ENCODE data around the gene MICAL3.

MICAL3 gene

GRCh38 chr22:17927062-17927461 is 97.3 kb downstream of the MICAL3 start:
- no peak for TF ChIP-seq CTCF (IDR thresholded peaks at IDR 0.05; ENCODE audit: extremely low read depth, insufficient read depth, missing control alignments)
- in situ Hi-C loops (cut with MboI; ENCODE audit: low pct_unique_long_range_greater_than_20kb, low sequenced_read_pairs, unreplicated experiment) = no loop called here

DNA sequence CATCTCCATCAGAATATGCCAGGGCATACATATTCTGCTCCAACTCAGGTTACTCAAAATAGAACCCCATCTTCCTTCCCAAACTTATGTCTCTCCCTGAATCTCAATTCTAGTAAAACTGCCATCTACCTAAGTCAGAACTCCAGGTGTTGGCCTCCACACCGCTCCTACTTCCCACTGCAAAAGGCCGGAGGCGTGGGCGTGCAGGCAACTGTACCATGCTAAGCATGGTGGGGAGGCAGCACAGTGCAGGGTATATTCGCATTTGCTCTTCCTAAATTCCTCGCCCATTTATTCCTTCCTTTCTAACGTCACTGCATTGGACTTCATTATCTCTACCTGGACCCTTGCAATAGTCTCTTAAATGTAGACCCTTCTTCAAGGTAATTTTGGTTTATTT is 97.8 kb downstream of the MICAL3 start:
- in situ Hi-C loops (cut with MboI; ENCODE audit: low pct_unique_long_range_greater_than_20kb, low sequenced_read_pairs, unreplicated experiment) = no loop called here
- no peak for TF ChIP-seq CTCF (IDR thresholded peaks at IDR 0.05; ENCODE audit: extremely low read depth, insufficient read depth, missing control alignments)
- no peak for DNase-seq (ENCODE audit: low spot score)

More at GRCh38 chr22:17927062-17927461, 97.3 kb downstream of the MICAL3 start:
- no peak for DNase-seq (ENCODE audit: low spot score)

DNA sequence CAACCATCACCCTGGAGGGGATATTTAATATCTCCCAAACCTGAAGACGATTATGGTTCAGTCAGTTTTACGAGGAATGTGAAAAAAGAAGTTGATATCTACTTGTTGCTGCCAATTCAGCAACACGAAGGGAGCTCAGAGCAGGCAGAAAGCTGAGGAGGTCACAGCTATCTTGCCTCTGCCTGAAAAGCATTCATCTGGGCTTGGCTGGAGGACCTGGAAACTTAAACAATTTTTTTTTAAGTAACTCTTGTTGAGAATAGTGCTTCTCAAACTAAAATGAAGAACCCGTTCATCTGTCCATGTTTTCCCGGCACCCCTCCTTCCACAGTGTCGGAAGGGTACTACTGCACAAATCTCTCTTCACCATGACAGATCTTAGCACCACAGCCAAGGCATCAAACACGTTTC is 98.9 kb downstream of the MICAL3 start:
- in situ Hi-C loops (cut with MboI; ENCODE audit: low pct_unique_long_range_greater_than_20kb, low sequenced_read_pairs, unreplicated experiment) = no loop called here
- no peak for DNase-seq (ENCODE audit: low spot score)
- no peak for TF ChIP-seq CTCF (IDR thresholded peaks at IDR 0.05; ENCODE audit: extremely low read depth, insufficient read depth, missing control alignments)

- no peak for TF ChIP-seq CTCF (IDR thresholded peaks at IDR 0.05; ENCODE audit: extremely low read depth, insufficient read depth, missing control alignments)
- in situ Hi-C loops (cut with MboI; ENCODE audit: low pct_unique_long_range_greater_than_20kb, low sequenced_read_pairs, unreplicated experiment) = no loop called here
- no peak for DNase-seq (ENCODE audit: low spot score)
Observed at GRCh38 chr22:17924735-17925364, 99.5 kb downstream of the MICAL3 start.

DNA sequence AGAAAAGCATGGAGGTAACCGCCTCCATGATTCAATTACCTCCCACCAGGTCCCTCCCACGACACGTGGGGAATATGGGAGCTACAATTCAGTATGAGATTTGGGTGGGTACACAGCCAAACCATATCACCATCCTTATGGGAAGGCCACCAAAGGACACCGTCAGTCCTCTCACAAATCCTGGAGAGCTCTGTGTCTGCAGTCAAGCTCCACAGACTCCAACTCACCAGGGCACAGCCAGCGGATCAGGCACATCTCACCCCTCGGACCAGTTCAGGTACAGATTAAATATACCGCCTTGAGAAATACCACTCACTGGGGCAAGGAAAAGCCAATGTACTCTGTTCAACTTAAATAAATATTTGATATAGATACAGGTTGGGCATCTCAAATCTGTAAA is 100.3 kb downstream of the MICAL3 start:
- in situ Hi-C loops (cut with MboI; ENCODE audit: low pct_unique_long_range_greater_than_20kb, low sequenced_read_pairs, unreplicated experiment) = no loop called here
- DNase-seq (ENCODE audit: low spot score) = no peak
- TF ChIP-seq CTCF (IDR thresholded peaks at IDR 0.05; ENCODE audit: extremely low read depth, insufficient read depth, missing control alignments) = no peak

DNA sequence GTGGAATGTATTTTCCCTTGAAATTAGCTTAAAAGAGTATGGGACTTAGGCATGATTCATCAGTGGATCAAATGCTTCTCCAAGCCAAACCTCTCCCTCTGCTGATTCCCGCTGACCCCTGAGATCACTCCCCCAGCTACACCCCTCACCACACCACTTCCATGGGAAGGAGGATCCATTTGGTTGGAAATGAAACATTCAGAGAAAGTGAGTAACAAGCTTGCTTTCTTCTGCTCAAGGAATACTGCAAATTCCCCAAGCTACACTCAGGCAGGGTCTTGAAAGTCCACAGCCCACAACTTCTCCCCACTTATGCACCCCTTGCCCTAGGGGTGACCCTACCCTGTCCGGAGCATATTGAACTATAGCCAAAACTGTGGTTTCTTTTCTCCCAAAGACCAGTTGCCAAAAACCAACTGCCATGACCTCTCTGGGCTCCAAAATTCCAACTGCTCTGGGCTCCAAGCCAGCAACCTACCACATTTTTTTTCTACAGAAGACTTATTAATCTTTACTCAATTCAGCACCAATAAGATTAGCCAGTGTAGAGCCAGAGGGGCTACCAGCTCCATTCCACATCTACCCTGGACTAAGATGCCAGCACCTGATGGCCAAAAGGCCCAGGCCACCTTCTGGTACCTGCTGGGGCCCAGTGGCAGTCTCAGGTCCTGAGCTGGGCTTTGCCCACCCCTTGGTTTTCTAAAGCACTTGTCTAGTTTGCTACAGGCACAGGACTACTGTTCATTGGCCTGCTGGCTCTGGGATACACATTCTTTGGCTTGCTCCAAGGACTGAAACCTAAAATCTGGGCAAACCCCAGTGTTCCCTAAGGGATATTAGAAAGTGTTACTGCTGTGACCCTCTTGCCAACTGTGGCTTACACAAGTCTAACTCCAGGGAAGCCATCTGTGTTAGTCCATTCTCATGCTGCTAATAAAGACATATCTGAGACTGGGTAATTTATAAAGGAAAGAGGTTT is 101.1 kb downstream of the MICAL3 start:
- TF ChIP-seq CTCF (IDR thresholded peaks at IDR 0.05; ENCODE audit: extremely low read depth, insufficient read depth, missing control alignments) = no peak
- in situ Hi-C loops (cut with MboI; ENCODE audit: low pct_unique_long_range_greater_than_20kb, low sequenced_read_pairs, unreplicated experiment) = no loop called here
- DNase-seq (ENCODE audit: low spot score) = no peak

Measured in GM13977 (cell line).